Fibroblast of skin of right quadriceps (primary cell): ENCODE data around the gene LRFN4.

Experiments used
- DNase-seq: peaks from one replicate; pipeline ENCODE4 v3.0.0-alpha.2; 2013

The LRFN4 gene

GRCh38 chr11:66858939-66859685, 2.2 kb downstream of the LRFN4 start:
- DNase-seq: no peak

GRCh38 chr11:66859686-66860448, 3.0 kb downstream of the LRFN4 start:
- no peak for DNase-seq

GRCh38 chr11:66860449-66860831, 3.6 kb downstream of the LRFN4 start:
- DNase-seq: no peak

- no peak for DNase-seq
Measured at GRCh38 chr11:66861038-66861773, 4.3 kb downstream of the LRFN4 start.

- DNase-seq: no peak
Measured at GRCh38 chr11:66861774-66862558, 5.1 kb downstream of the LRFN4 start.

GRCh38 chr11:66862559-66863037, 5.7 kb downstream of the LRFN4 start:
- no peak for DNase-seq

- no peak for DNase-seq
Measured at GRCh38 chr11:66863428-66864125, 6.7 kb downstream of the LRFN4 start.

- DNase-seq: no peak
Measured at GRCh38 chr11:66864172-66864901, 7.5 kb downstream of the LRFN4 start.

GRCh38 chr11:66864924-66865697, 8.2 kb downstream of the LRFN4 start:
- DNase-seq: no peak

- no peak for DNase-seq
Measured at GRCh38 chr11:66866007-66866406, 9.1 kb downstream of the LRFN4 start.

- DNase-seq: no peak
Measured at GRCh38 chr11:66866511-66866986, 9.7 kb downstream of the LRFN4 start.

- DNase-seq: no peak
Measured at GRCh38 chr11:66867425-66868040, 10.7 kb downstream of the LRFN4 start.

- no peak for DNase-seq
Measured at GRCh38 chr11:66868082-66868725, 11.3 kb downstream of the LRFN4 start.

- DNase-seq: no peak
Measured at GRCh38 chr11:66868726-66869566, 12.1 kb downstream of the LRFN4 start.

GRCh38 chr11:66869567-66869870, 12.7 kb downstream of the LRFN4 start:
- no peak for DNase-seq

GRCh38 chr11:66870131-66870530, 13.3 kb downstream of the LRFN4 start:
- no peak for DNase-seq

GRCh38 chr11:66870616-66871520, 14.0 kb downstream of the LRFN4 start:
- no peak for DNase-seq

- no peak for DNase-seq
Measured at GRCh38 chr11:66871521-66871901, 14.6 kb downstream of the LRFN4 start.
